ENCODE results near the gene DBN1. TPM values are rescaled to one million over a fixed set of nuclear protein-coding genes. Genes with fewer than 3 reads are reported as not detected.

DBN1 gene
- total RNA-seq, 3 donors from 2014 or later, result 12.1 to 61.8 (median 17.2) TPM

DNA sequence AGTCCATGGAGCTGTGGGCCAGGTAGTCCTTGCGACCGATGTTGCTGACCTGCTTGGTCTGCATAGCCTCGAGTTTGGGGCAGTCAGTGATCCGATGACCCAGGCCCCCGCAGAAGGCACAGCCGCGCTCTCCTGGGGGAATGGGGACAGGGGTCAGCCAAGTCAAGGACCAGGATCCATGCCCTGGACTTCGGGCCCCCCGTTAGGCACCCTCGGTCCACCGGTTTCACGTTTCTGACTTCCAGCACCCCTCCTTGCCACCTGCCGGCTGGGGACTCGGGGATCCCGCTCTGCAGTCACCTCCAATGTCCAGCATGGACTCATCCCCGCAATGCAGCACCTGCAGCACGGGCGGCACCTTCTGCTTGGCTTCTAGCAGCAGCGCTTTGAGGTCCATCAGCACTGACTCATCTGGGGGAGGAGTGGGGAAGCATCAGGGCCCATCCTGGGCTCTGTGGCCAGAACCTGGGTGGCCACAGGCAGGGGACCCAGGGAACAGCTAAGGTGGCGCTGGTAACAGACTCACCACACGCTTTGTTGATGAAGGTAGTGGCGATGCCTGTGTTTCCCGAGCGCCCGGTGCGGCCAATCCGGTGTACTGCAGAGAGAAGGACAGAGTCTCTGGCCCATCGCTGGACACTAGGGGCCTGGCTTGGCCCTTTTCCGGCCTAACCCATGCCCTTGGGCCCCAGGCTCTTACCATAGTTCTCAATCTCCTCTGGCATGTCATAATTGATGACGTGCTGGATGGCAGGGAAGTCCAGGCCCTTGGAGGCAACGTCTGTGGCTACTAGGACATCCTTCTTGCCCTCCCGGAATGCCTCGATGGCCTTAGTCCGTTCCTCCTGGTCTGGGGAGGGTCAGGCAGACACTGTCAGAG lies 38.6 kb upstream of the DBN1 start:
- no peak for ATAC-seq
- Histone ChIP-seq H3K9me3 (no peaks in the 10 kb centered on the region), H3K4me3 (no peak overlapping the region), H3K4me1 (ENCODE audit: low read depth) (peaks cover 8% of the 10 kb centered on the region), H3K36me3 (ENCODE audit: low read depth) (no peaks in the 10 kb centered on the region)
- peak in 2 of 3 donors; percentile 23 to 54 for DNase-seq
- intact Hi-C loops (cut with DNase I, micrococcal nuclease), result no loop called here
- TF ChIP-seq CTCF (IDR thresholded peaks at IDR 0.05), result no peak

DNA sequence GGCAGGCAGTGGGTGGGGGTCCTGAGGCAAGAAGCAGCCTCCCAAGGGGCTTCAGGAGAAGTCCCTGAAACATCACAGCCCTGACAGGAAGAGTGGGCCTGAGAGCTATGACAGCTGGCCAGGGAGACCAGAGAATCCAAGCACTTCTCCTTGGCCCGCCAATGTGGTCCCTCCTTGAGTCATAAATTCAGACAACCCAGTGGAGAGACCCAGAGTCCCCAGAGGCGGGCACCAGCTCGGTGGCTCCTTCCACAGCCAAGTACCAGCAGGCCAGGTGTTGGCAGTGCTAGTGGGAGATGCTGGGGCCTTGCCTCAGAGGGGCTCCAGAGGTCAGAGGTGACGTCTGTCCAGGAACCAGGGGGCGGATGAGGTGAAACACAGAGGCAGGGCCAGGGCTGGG lies 37.7 kb upstream of the DBN1 start:
- H3K4me1 ChIP-seq (ENCODE audit: low read depth), result peaks cover 7% of the 10 kb centered on the region
- no peaks in the 10 kb centered on the region for H3K36me3 ChIP-seq (ENCODE audit: low read depth)
- H3K9me3 ChIP-seq, result no peaks in the 10 kb centered on the region
- intact Hi-C loops (cut with DNase I, micrococcal nuclease), result no loop called here
- ATAC-seq (no peak), DNase-seq (no peak)
- no peak overlapping the region for H3K4me3 ChIP-seq
- no peak for TF ChIP-seq CTCF (IDR thresholded peaks at IDR 0.05)

GRCh38 chr5:177510567-177511053 lies 37.2 kb upstream of the DBN1 start:
- intact Hi-C loops (cut with DNase I, micrococcal nuclease), result no loop called here
- Histone ChIP-seq H3K36me3 (ENCODE audit: low read depth) (no peaks in the 10 kb centered on the region), H3K9me3 (no peaks in the 10 kb centered on the region), H3K4me3 (no peak overlapping the region), H3K4me1 (ENCODE audit: low read depth) (peaks cover under 1% of the 10 kb centered on the region)
- DNase-seq, result peak in 2 of 3 donors; percentile 26 to 74
- no peak for TF ChIP-seq CTCF (IDR thresholded peaks at IDR 0.05)
- peak; percentile 54 for ATAC-seq

DNA sequence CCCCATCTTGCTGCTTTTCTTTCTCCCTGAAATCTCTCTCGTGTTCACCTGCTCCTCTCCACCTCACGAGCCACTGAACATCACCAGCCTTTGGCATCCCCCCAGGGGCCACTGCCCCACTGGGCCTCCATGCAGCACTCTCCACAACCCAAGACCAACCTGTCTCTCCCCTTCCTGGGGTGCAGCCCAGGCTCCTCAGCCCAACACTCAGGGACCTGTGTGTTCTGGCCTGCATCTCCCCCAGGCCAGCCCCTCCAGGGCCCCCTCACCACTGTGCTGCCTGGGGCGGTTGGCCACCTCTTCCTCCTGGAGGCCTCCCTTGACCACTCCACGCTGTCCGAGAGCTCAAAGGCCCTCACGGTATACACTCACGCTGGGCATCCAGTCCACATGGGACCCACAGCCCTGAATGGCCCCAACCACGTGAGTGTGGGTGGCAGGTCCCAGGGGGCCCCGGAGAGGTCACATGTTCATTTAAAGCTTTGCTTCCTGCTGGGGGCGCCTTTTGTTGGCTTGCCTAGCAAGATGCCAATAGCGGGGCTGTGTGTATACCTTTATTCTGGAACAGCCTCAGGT lies 36.6 kb upstream of the DBN1 start:
- H3K4me1 ChIP-seq (ENCODE audit: low read depth), result no peaks in the 10 kb centered on the region
- no peak overlapping the region for H3K4me3 ChIP-seq
- DNase-seq (no peak), ATAC-seq (peak; percentile 32)
- H3K9me3 ChIP-seq, result no peaks in the 10 kb centered on the region
- no peak for TF ChIP-seq CTCF (IDR thresholded peaks at IDR 0.05)
- intact Hi-C loops (cut with DNase I, micrococcal nuclease), result no loop called here
- H3K36me3 ChIP-seq (ENCODE audit: low read depth), result no peaks in the 10 kb centered on the region

- TF ChIP-seq CTCF (IDR thresholded peaks at IDR 0.05), result no peak
- no peak within 1 kb of the TSS for H3K4me3 ChIP-seq
- DNase-seq (peak; percentile 54 to 81 (median 67)), ATAC-seq (peak; percentile 58)
- intact Hi-C loops (cut with DNase I, micrococcal nuclease), result no loop called here
- no peaks in the 10 kb centered on the region for H3K4me1 ChIP-seq (ENCODE audit: low read depth)
- H3K9me3 ChIP-seq, result no peaks in the 10 kb centered on the region
- no peaks in the 10 kb centered on the region for H3K36me3 ChIP-seq (ENCODE audit: low read depth)
Observed at GRCh38 chr5:177509381-177509951, 36.0 kb upstream of the DBN1 start, which contains the start of gene DOK3. DOK3 (minus strand) TSS chr5:177509826; CDS start chr5:177509540, 286 bp downstream.
